Heart left ventricle (tissue), 13 donors: Measurements from ENCODE around the gene GLE1.

Source experiments
- POLR2A ChIP-seq, 2 donors: fragments of 450-650 bp; IDR thresholded peaks; one replicate each; pipeline ENCODE4 v1.6.1; 2017; ENCODE audit warnings: antibody characterized with exemption in 2 of 2, mild to moderate bottlenecking in 2 of 2, moderate library complexity in 2 of 2
- TF ChIP-seq, protein P1 (sequence below), 12 donors: fragments of 200-600 bp; sonication (generic) in 4 of 12; IDR thresholded peaks; one replicate each; pipeline versions ENCODE4 v1.5.0 to v1.8.0; 2018 to 2022; ENCODE audit warnings: antibody characterized with exemption in 12 of 12, mild to moderate bottlenecking in 5 of 12
- donor health status: ischemic (EF 13 %, LVEDD 7.1; RV severe dilation, severe dysfunction).
- donor health status: DM: no; HTN: yes; CAD: no.
- donor health status: DM: no; HTN: no; CAD: no.
- donor health status: ischemic (EF 25% LVEDD 6.9; RV normal size, moderate dysfunction).
- donor health status: ischemic (EF 25% LVEDD 5.7; RV mildly dilated, moderate dysfunction).
- donor health status: ischemic (EF 35%, LVEDD 5.7; RV mildly dilated, moderate dysfunction).
- donor health status: nonischemic (EF 11% LVEDD 7.7; RV severe dilation, severe dysfunction).
- donor health status: DM: yes; HTN: yes; CAD: no.
- donor health status: PGD.
- donor health status: ischemic (EF 29% LVEDD 5.4; RV normal size, mild dysfunction).
- donor health status: nonischemic (EF 23%, LVEDD 6.1; RV moderate dilation, normal function).

DNA sequence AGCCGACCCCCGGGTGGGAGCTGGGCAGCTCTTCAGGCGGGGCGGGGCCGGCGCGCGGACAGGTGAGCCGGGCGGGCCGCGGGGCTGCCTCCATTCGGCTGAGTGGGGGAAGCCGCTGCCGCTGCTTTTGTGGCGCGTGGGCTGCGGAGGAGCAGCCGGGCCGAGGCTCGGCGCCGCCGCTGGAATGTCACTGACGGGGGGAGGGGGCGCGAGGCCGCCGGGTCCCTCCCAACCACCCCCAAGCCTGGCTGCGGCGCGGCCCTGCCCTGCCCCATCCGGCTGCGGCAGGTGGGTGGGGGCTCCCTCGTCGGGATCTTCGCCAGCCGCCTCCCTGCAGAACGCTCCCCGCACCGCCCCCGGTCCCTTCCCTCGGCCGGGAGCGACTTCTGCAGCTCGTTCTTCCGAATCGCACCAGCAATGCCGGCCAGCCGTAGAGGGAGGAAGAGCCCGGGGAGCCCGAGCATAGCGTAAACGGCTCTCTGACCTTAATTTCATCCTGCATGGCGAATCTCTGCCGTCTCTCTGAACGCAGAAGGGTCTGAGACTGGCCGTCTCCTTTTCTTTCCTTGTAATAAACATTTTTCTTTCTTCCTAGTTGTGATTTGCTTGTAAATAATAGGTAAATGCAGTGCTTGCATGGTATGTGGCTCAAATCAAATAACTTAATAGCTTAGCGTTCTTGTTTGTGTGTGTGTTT is 48.4 kb downstream of the GLE1 start:
- TF ChIP-seq POLR2A (IDR thresholded peaks at IDR 0.05) = peak in 1 of 2 donors; percentile 20
- TF ChIP-seq, protein P1, sequence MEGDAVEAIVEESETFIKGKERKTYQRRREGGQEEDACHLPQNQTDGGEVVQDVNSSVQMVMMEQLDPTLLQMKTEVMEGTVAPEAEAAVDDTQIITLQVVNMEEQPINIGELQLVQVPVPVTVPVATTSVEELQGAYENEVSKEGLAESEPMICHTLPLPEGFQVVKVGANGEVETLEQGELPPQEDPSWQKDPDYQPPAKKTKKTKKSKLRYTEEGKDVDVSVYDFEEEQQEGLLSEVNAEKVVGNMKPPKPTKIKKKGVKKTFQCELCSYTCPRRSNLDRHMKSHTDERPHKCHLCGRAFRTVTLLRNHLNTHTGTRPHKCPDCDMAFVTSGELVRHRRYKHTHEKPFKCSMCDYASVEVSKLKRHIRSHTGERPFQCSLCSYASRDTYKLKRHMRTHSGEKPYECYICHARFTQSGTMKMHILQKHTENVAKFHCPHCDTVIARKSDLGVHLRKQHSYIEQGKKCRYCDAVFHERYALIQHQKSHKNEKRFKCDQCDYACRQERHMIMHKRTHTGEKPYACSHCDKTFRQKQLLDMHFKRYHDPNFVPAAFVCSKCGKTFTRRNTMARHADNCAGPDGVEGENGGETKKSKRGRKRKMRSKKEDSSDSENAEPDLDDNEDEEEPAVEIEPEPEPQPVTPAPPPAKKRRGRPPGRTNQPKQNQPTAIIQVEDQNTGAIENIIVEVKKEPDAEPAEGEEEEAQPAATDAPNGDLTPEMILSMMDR (IDR thresholded peaks at IDR 0.05) = no peak
